H1 (cell line): ENCODE measurements around the gene AGO3. TPM values are rescaled to one million over a fixed set of nuclear protein-coding genes. Genes with fewer than 3 reads are reported as not detected.
A peak's percentile ranks its signal among the peaks of the same experiment; 100 is the strongest.

Source experiments
- CTCF ChIA-PET: fragments of 300-600 bp; sonication (Branson Sonifier 250); formaldehyde crosslinking; loops from one replicate; lab custom pipeline; 2021; ENCODE audit not compliant: partially characterized antibody; lab: Charles Lee
- POLR2A ChIA-PET: fragments of 300-600 bp; sonication (Branson Sonifier 250); formaldehyde crosslinking; loops from one replicate; lab custom pipeline; 2021; ENCODE audit warnings: inconsistent platforms; ENCODE audit not compliant: partially characterized antibody; lab: Charles Lee
- DNase-seq, 2 experiments: peaks; one replicate each; pipeline versions ENCODE4 v3.0.0 to v3.0.0-alpha.2; 2010 to 2022; ENCODE audit warnings: low spot score in 2 of 2, low read depth in 1 of 2, mixed read lengths in 1 of 2
- FAIRE-seq: peaks from 2 replicates; lab custom pipeline; 2011; peaks lifted over from hg19 to GRCh38; lab: Jason Lieb, UNC
- H2AFZ ChIP-seq: 2 replicates; pipeline ENCODE4 v1.8.1; 2012; ENCODE audit warnings: low read length, inconsistent platforms
- H2AK5ac ChIP-seq: 2 replicates; pipeline ENCODE4 v1.6.1; 2013; ENCODE audit warnings: low read depth, low read length
- H2BK120ac ChIP-seq: replicated peaks from 2 replicates; pipeline ENCODE3; 2013; ENCODE audit warnings: low read depth, low read length, inconsistent platforms
- H2BK12ac ChIP-seq: 2 replicates; pipeline ENCODE4 v1.6.1; 2013; ENCODE audit warnings: low read depth, low read length
- H2BK15ac ChIP-seq: 2 replicates; pipeline ENCODE4 v1.6.1; 2013; ENCODE audit warnings: low read length
- H2BK20ac ChIP-seq: 2 replicates; pipeline ENCODE4 v1.6.1; 2013; ENCODE audit warnings: low read length
- H2BK5ac ChIP-seq: 2 replicates; pipeline ENCODE4 v1.6.1; 2013; ENCODE audit warnings: low read depth, low read length
- H3K14ac ChIP-seq: 2 replicates; pipeline ENCODE4 v1.6.1; 2013; ENCODE audit warnings: inconsistent platforms; ENCODE audit not compliant: insufficient read length
- H3K18ac ChIP-seq: 2 replicates; pipeline ENCODE4 v1.6.1; 2013; ENCODE audit warnings: low read length; ENCODE audit errors: extremely low read depth
- H3K23ac ChIP-seq: 2 replicates; pipeline ENCODE4 v1.6.1; 2013; ENCODE audit warnings: inconsistent platforms; ENCODE audit not compliant: insufficient read length
- H3K23me2 ChIP-seq: 2 replicates; pipeline ENCODE4 v1.6.1; 2013; ENCODE audit warnings: low read depth, low read length
- H3K27ac ChIP-seq: 2 replicates; pipeline ENCODE4 v1.6.1; 2011; ENCODE audit warnings: low read depth, low read length, inconsistent platforms
- H3K27me3 ChIP-seq, 4 experiments: replicated peaks in 1 of 4; 1 replicate in 1 of 4; 2 replicates in 3 of 4; pipeline versions ENCODE4 v1.6.1 to v1.8.1; 2011 to 2013; ENCODE audit warnings: low read length in 3 of 4, mild to moderate bottlenecking in 3 of 4, inconsistent platforms in 2 of 4, mixed read lengths in 2 of 4, moderate library complexity in 1 of 4; ENCODE audit not compliant: control insufficient read depth in 3 of 4, insufficient read depth in 3 of 4; ENCODE audit errors: extremely low read depth in 1 of 4
- H3K36me3 ChIP-seq, 4 experiments: 2 replicates each; pipeline versions ENCODE4 v1.6.1 to v1.8.1; 2011 to 2013; ENCODE audit warnings: mild to moderate bottlenecking in 4 of 4, low read length in 3 of 4, moderate library complexity in 2 of 4, control low read depth in 1 of 4, inconsistent platforms in 1 of 4; ENCODE audit not compliant: insufficient read depth in 4 of 4, control insufficient read depth in 2 of 4
- H3K4ac ChIP-seq: replicated peaks from 2 replicates; pipeline ENCODE3; 2013; ENCODE audit warnings: low read length, low read depth, mixed read lengths, inconsistent platforms; ENCODE audit not compliant: insufficient read length
- H3K4me1 ChIP-seq, 4 experiments: replicated peaks in 1 of 4; 1 replicate in 1 of 4; 2 replicates in 3 of 4; pipeline versions ENCODE4 v1.6.1 to v1.8.1; 2011 to 2013; ENCODE audit warnings: low read length in 3 of 4, inconsistent platforms in 2 of 4, mixed read lengths in 1 of 4; ENCODE audit not compliant: insufficient read depth in 4 of 4, control insufficient read depth in 3 of 4
- H3K4me2 ChIP-seq, 2 experiments: 2 replicates each; pipeline versions ENCODE4 v1.6.1 to v1.8.1; 2011 to 2013; ENCODE audit warnings: low read depth in 2 of 2, low read length in 2 of 2, control low read depth in 1 of 2, inconsistent platforms in 1 of 2, mild to moderate bottlenecking in 1 of 2; ENCODE audit not compliant: insufficient read depth in 1 of 2
- H3K4me3 ChIP-seq, 4 experiments: fragments of 200-600, 300-600 bp in 1 of 4; sonication (generic), shearing (Covaris generic), sonication (Bioruptor Twin) in 1 of 4; 2 replicates each; pipeline versions ENCODE4 v1.5.1 to v1.8.1; 2011 to 2016; ENCODE audit warnings: low read length in 4 of 4, low read depth in 3 of 4, control low read depth in 2 of 4, inconsistent platforms in 2 of 4, mild to moderate bottlenecking in 2 of 4, mixed read lengths in 1 of 4, moderate library complexity in 1 of 4; ENCODE audit not compliant: insufficient read depth in 2 of 4; ENCODE audit errors: extremely low read depth in 1 of 4
- H3K56ac ChIP-seq: replicated peaks from 2 replicates; pipeline ENCODE3; 2013; ENCODE audit warnings: low read depth, mild to moderate bottlenecking, mixed read lengths, low read length, inconsistent platforms; ENCODE audit not compliant: insufficient read length
- H3K79me1 ChIP-seq: 2 replicates; pipeline ENCODE4 v1.6.1; 2013; ENCODE audit warnings: low read depth, low read length, control low read depth
- H3K79me2 ChIP-seq, 2 experiments: 2 replicates each; pipeline versions ENCODE4 v1.6.1 to v1.8.1; 2012 to 2013; ENCODE audit warnings: low read length in 2 of 2, mild to moderate bottlenecking in 2 of 2, inconsistent platforms in 1 of 2; ENCODE audit not compliant: insufficient read depth in 2 of 2, control insufficient read depth in 1 of 2
- H3K9ac ChIP-seq, 4 experiments: replicated peaks in 1 of 4; 1 replicate in 1 of 4; 2 replicates in 3 of 4; pipeline versions ENCODE4 v1.6.1 to v1.8.1; 2011 to 2013; ENCODE audit warnings: low read depth in 3 of 4, low read length in 3 of 4, control low read depth in 2 of 4, mild to moderate bottlenecking in 2 of 4, moderate library complexity in 2 of 4, inconsistent platforms in 1 of 4; ENCODE audit errors: extremely low read depth in 1 of 4
- H3K9me3 ChIP-seq, 2 experiments: 2 replicates each; pipeline versions ENCODE4 v1.6.1 to v1.8.1; 2012 to 2013; ENCODE audit warnings: mild to moderate bottlenecking in 2 of 2, moderate library complexity in 2 of 2, control low read depth in 1 of 2, inconsistent platforms in 1 of 2, low read depth in 1 of 2, low read length in 1 of 2, mixed read lengths in 1 of 2; ENCODE audit not compliant: insufficient read depth in 2 of 2
- H4K20me1 ChIP-seq, 2 experiments: replicated peaks in 1 of 2; 2 replicates each; pipeline versions ENCODE3 to v1.8.1; 2011 to 2013; ENCODE audit warnings: inconsistent platforms in 2 of 2, low read length in 2 of 2, mild to moderate bottlenecking in 1 of 2; ENCODE audit not compliant: insufficient read depth in 2 of 2, control insufficient read depth in 1 of 2
- H4K5ac ChIP-seq: 2 replicates; pipeline ENCODE4 v1.6.1; 2013; ENCODE audit warnings: low read length, low read depth, mixed read lengths, inconsistent platforms; ENCODE audit not compliant: insufficient read length
- H4K8ac ChIP-seq: 2 replicates; pipeline ENCODE4 v1.8.0; 2013; ENCODE audit warnings: mild to moderate bottlenecking, moderate library complexity, low read length, inconsistent platforms; ENCODE audit not compliant: insufficient read depth; ENCODE audit errors: extremely low read depth
- H4K91ac ChIP-seq: replicated peaks from 2 replicates; pipeline ENCODE3; 2013; ENCODE audit warnings: low read length, mixed read lengths, inconsistent platforms; ENCODE audit not compliant: insufficient read length
- CBX8 ChIP-seq: fragments of 300-800, 300-1000 bp; sonication (generic); IDR thresholded peaks from 2 replicates; pipeline ENCODE4 v1.7.1; 2016; ENCODE audit warnings: low read depth, low read length, borderline replicate concordance
- CREB1 ChIP-seq: IDR thresholded peaks from 2 replicates; pipeline ENCODE4 v1.6.1; 2012; ENCODE audit warnings: inconsistent platforms
- JUN ChIP-seq: IDR thresholded peaks from 2 replicates; pipeline ENCODE4 v1.6.1; 2011; ENCODE audit warnings: low read depth, mild to moderate bottlenecking, improper control_type of control experiment, low read length
- NRF1 ChIP-seq: IDR thresholded peaks from 2 replicates; pipeline ENCODE4 v1.6.1; 2011; ENCODE audit warnings: mild to moderate bottlenecking, low read depth, low read length, improper control_type of control experiment
- SP2 ChIP-seq: IDR thresholded peaks from 2 replicates; pipeline ENCODE4 v1.6.1; 2012; ENCODE audit warnings: mild to moderate bottlenecking, low read length, inconsistent platforms
- SP4 ChIP-seq: IDR thresholded peaks from 2 replicates; pipeline ENCODE4 v1.6.1; 2012; ENCODE audit warnings: low read length, inconsistent platforms
- TCF12 ChIP-seq: IDR thresholded peaks from 2 replicates; pipeline ENCODE4 v1.6.1; 2011; ENCODE audit warnings: low read depth, mild to moderate bottlenecking, low read length
- WGBS, 2 experiments: shearing (Covaris generic) in 1 of 2; methylation state at CpG; one replicate each; pipeline versions ENCODE4 v1.1.6 to v1.1.7; 2013 to 2015; ENCODE audit warnings: low lambda C conversion rate in 2 of 2, mixed read lengths in 2 of 2, inconsistent platforms in 1 of 2, low coverage in 1 of 2, missing lambda C conversion rate in 1 of 2; ENCODE audit not compliant: insufficient replicate concordance in 2 of 2, insufficient coverage in 1 of 2, insufficient read length in 1 of 2; ENCODE audit errors: extremely low coverage in 1 of 2, missing lambda C conversion rate in 1 of 2; 5-methylcytosine and 5-hydroxymethylcytosine counted together
- polyA plus RNA-seq, 7 experiments: library from polyadenylated mRNA; depleted of rRNA in 3 of 7; stranded (reverse) in 5 of 7; unstranded in 2 of 7; fragments of >200 nt in 5 of 7; fragments of 200-250 nt in 2 of 7; gene quantifications; 1 replicate in 5 of 7; 2 replicates in 1 of 7; 4 replicates in 1 of 7; pipeline versions ENCODE4 v1.2.1 to v1.2.3, GENCODE V29; 2011 to 2013; ENCODE audit warnings: missing spikeins in 2 of 7, mixed read lengths in 2 of 7
- total RNA-seq: library from RNA; stranded (reverse); fragmentation: NEBNext Ultra II Directional; extraction: Animal tissue kit (Norgen Biotek cat#: 25700); gene quantifications from 2 replicates; pipeline ENCODE4 v1.2.1, GENCODE V29; 2021

AGO3 gene
- total and polyA plus RNA-seq, 2 of the 8 experiments (the other 6 are each of a cell fraction or from before 2014, with no cell fraction given): 10.7 to 26.4 TPM

GRCh38 chr1:35884934-35885333 lies 46.0 kb upstream of the AGO3 start:
- Histone ChIP-seq H3K4me2 (peak overlapping the region in 1 of 2 experiments; percentile 97; a peak in 2 of 4 replicates), H3K4me3 (peak overlapping the region in 2 of 4 experiments; percentile 27 to 90; a peak in 4 of 8 replicates), H3K23ac (no peak overlapping the region), H2BK20ac (no peak overlapping the region), H4K20me1 (peaks cover 20 to 24% of the 10 kb centered on the region in 2 experiments), H2AFZ (no peak overlapping the region), H3K18ac (no peak overlapping the region), H3K4me1 (peaks cover 14 to 32% (median 29%) of the 10 kb centered on the region in 4 experiments), H3K9ac (no peak overlapping the region; a peak in 1 of 7 replicates), H3K14ac (no peak overlapping the region), H4K5ac (no peak overlapping the region), H2BK12ac (no peak overlapping the region), H3K27ac (no peak overlapping the region), H2AK5ac (no peak overlapping the region), H2BK15ac (no peak overlapping the region), H3K23me2 (peaks cover 10% of the 10 kb centered on the region), H4K91ac (no peak overlapping the region), H4K8ac (no peak overlapping the region), H3K27me3 (peaks cover 0 to 5% (median 2%) of the 10 kb centered on the region in 4 experiments; a peak in 2 of 7 replicates), H3K56ac (no peak overlapping the region), H2BK5ac (no peak overlapping the region), H3K9me3 (no peaks in the 10 kb centered on the region), H3K36me3 (peaks cover 0 to 7% (median 3%) of the 10 kb centered on the region in 4 experiments; a peak in 4 of 8 replicates), H3K79me2 (peaks cover 16 to 50% of the 10 kb centered on the region in 2 experiments), H3K4ac (no peak overlapping the region), H3K79me1 (peaks cover 12% of the 10 kb centered on the region), H2BK120ac (no peak overlapping the region)
- WGBS, 2 experiments: 59% methylated on average over 2 of the region's 2 CpGs; no CpG with 5 or more reads in 1 of the 2 experiments
- DNase-seq (no peak), FAIRE-seq (no peak)
- ChIA-PET POLR2A (interaction anchor here (1.4 to 3.2 kb wide), 3 partner anchors 12 to 76 kb away, joined by 5 to 17 read pairs (median 6); partner anchors contain the start of gene AGO3), CTCF (interaction anchor here (1.5 to 3.4 kb wide), 2 partner anchors 24 to 43 kb away, joined by 3 to 12 read pairs; no protein-coding TSS in a partner anchor)
- TF ChIP-seq JUN: no peak
- no peak for TF ChIP-seq CREB1
- TF ChIP-seq SP2: no peak
- no peak for TF ChIP-seq SP4
- TF ChIP-seq TCF12: no peak
- no peak for TF ChIP-seq CBX8
- no peak for TF ChIP-seq NRF1
